ENCODE data around the gene NHSL1. TPM values are rescaled to one million over a fixed set of nuclear protein-coding genes. Genes with fewer than 3 reads are reported as not detected.

Gene NHSL1
- total and polyA plus RNA-seq, 2 of the 8 experiments (the other 6 are each of a cell fraction or from before 2014, with no cell fraction given), result 7.2 to 32.4 TPM

DNA sequence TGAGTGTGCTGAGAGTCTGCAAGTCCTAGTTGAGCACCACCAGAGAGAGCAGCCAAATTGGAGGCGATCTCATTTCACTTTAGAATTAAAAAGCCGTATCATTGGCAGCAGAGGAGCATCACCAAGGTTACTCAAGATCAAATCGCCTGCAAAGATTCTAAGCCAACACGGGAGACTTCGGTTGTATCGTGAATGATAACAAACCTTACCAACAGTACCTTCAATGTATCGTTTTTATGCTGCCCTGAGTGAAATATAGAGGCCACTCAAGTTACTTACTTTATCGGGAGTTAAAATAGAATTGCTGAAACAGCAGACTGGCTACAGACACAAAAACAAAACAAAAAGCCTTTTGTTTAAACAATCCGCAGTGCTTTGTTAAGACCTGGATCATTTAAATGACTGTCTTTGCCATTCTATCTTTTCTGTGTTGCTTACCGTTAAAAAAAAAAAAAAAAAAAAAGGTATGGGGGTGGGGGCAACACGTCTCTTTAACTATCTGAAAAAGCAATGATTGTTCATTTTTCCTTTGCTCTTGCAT lies 14.2 kb downstream of the NHSL1 start:
- CTCF ChIA-PET (ENCODE audit: partially characterized antibody), result interaction anchor here (1.4 kb wide), 2 partner anchors 12 to 24 kb away, joined by 3 to 7 read pairs; no protein-coding TSS in a partner anchor

More for the DNA sequence above, 14.2 kb downstream of the NHSL1 start:
- H3K9ac ChIP-seq (replicated peaks in 1 of 4; ENCODE audit: extremely low read depth in 1 of 4, low read depth in 3 of 4, low read length in 3 of 4), result peak overlapping the region in 1 of 4 experiments; percentile 33; a peak in 2 of 7 replicates
- H4K20me1 ChIP-seq (replicated peaks in 1 of 2; ENCODE audit: control insufficient read depth in 1 of 2, insufficient read depth in 2 of 2, low read length in 2 of 2), result no peaks in the 10 kb centered on the region
- peak overlapping the region; percentile 64; the same call in 1 of the 2 replicates for H2BK5ac ChIP-seq (ENCODE audit: low read depth, low read length)
- H3K4me3 ChIP-seq (ENCODE audit: extremely low read depth in 1 of 4, insufficient read depth in 2 of 4, low read depth in 3 of 4, low read length in 4 of 4), result peak overlapping the region in 1 of 4 experiments; percentile 45; a peak in 3 of 8 replicates
- no peak overlapping the region for H2BK15ac ChIP-seq (ENCODE audit: low read length)
- no peak overlapping the region for H4K91ac ChIP-seq (replicated peaks; ENCODE audit: insufficient read length, low read length)
- H3K9me3 ChIP-seq (ENCODE audit: insufficient read depth in 2 of 2, low read depth in 1 of 2, low read length in 1 of 2), result no peaks in the 10 kb centered on the region
- TF ChIP-seq MAFK (IDR thresholded peaks at IDR 0.05; ENCODE audit: low read depth, low read length), result peak; percentile 50
- no peak for TF ChIP-seq SIRT6 (IDR thresholded peaks at IDR 0.05; ENCODE audit: low read length)
- no peak for TF ChIP-seq MAX (IDR thresholded peaks at IDR 0.05)
- no peak overlapping the region for H2BK20ac ChIP-seq (ENCODE audit: low read length)
- 18% methylated on average over 11 of the region's 11 CpGs; no CpG with 5 or more reads in 1 of the 2 experiments for WGBS, 2 experiments (ENCODE audit: extremely low coverage in 1 of 2, insufficient coverage in 1 of 2, insufficient read length in 1 of 2, insufficient replicate concordance in 2 of 2, low coverage in 1 of 2, low lambda C conversion rate in 2 of 2, missing lambda C conversion rate in 1 of 2)
- H2BK120ac ChIP-seq (replicated peaks; ENCODE audit: low read depth, low read length), result peak overlapping the region; percentile 21
- H3K36me3 ChIP-seq (ENCODE audit: control insufficient read depth in 2 of 4, insufficient read depth in 4 of 4, low read length in 3 of 4), result no peaks in the 10 kb centered on the region; a peak in 2 of 8 replicates
- peak; percentile 68 for FAIRE-seq
- H3K79me1 ChIP-seq (ENCODE audit: low read depth, low read length), result no peaks in the 10 kb centered on the region; the same call in 1 of the 2 replicates
- peak overlapping the region; percentile 95 for H4K5ac ChIP-seq (ENCODE audit: insufficient read length, low read depth, low read length)
- no peak overlapping the region for H3K23ac ChIP-seq (ENCODE audit: insufficient read length)
- H3K4me2 ChIP-seq (ENCODE audit: insufficient read depth in 1 of 2, low read depth in 2 of 2, low read length in 2 of 2), result peak overlapping the region; percentile 65 to 73
- DNase-seq (ENCODE audit: low read depth in 1 of 2, low spot score in 2 of 2), result no peak
- peak overlapping the region; percentile 77 for H3K27ac ChIP-seq (ENCODE audit: low read depth, low read length)
- no peaks in the 10 kb centered on the region for H3K27me3 ChIP-seq (replicated peaks in 1 of 4; ENCODE audit: control insufficient read depth in 3 of 4, extremely low read depth in 1 of 4, insufficient read depth in 3 of 4, low read length in 3 of 4)
- H3K14ac ChIP-seq (ENCODE audit: insufficient read length), result peak overlapping the region; percentile 10
- H2AK5ac ChIP-seq (ENCODE audit: low read depth, low read length), result no peak overlapping the region
- H2AFZ ChIP-seq (ENCODE audit: low read length), result no peak overlapping the region
- H2BK12ac ChIP-seq (ENCODE audit: low read depth, low read length), result 0 out of 2 replicates have a peak overlapping the region, but pooled peaks have one; percentile 65
- H3K56ac ChIP-seq (replicated peaks; ENCODE audit: insufficient read length, low read depth, low read length), result no peak overlapping the region
- no peak overlapping the region for H4K8ac ChIP-seq (ENCODE audit: extremely low read depth, insufficient read depth, low read length)
- peaks cover 0 to 21% of the 10 kb centered on the region in 2 experiments; a peak in 2 of 4 replicates for H3K79me2 ChIP-seq (ENCODE audit: control insufficient read depth in 1 of 2, insufficient read depth in 2 of 2, low read length in 2 of 2)
- peak overlapping the region; percentile 43; the same call in 1 of the 2 replicates for H3K18ac ChIP-seq (ENCODE audit: extremely low read depth, low read length)
- no peaks in the 10 kb centered on the region; the same call in 1 of the 2 replicates for H3K23me2 ChIP-seq (ENCODE audit: low read depth, low read length)
- H3K4ac ChIP-seq (replicated peaks; ENCODE audit: insufficient read length, low read depth, low read length), result no peak overlapping the region
- peaks cover 0 to 22% (median 17%) of the 10 kb centered on the region in 4 experiments; a peak in 4 of 7 replicates for H3K4me1 ChIP-seq (replicated peaks in 1 of 4; ENCODE audit: control insufficient read depth in 3 of 4, insufficient read depth in 4 of 4, low read length in 3 of 4)
- POLR2A ChIA-PET (ENCODE audit: partially characterized antibody), result interaction anchor here (0.7 to 1.9 kb wide), 3 partner anchors 11 to 15 kb away, joined by 3 to 5 read pairs (median 3); no protein-coding TSS in a partner anchor
